ES-I3 (cell line): ENCODE data around the gene TK1.
A peak's percentile ranks its signal among the peaks of the same experiment; 100 is the strongest.
"Not testable (repeated sequence)": the region's sequence is repeated elsewhere in the genome, so short reads cannot be mapped to it uniquely, and the experiment has no call there.

ENCODE experiments used
- H3K36me3 ChIP-seq: 2 replicates; pipeline ENCODE4 v1.6.1; 2013; ENCODE audit warnings: mild to moderate bottlenecking, low read length, control low read depth, moderate library complexity; ENCODE audit not compliant: insufficient read depth
- H3K4me1 ChIP-seq: 2 replicates; pipeline ENCODE4 v1.6.1; 2013; ENCODE audit warnings: mild to moderate bottlenecking, control low read depth, low read length; ENCODE audit not compliant: insufficient read depth
- H3K9ac ChIP-seq: 2 replicates; pipeline ENCODE4 v1.6.1; 2013; ENCODE audit warnings: low read depth, mild to moderate bottlenecking, low read length, moderate library complexity
- H3K9me3 ChIP-seq: 2 replicates; pipeline ENCODE4 v1.6.1; 2013; ENCODE audit warnings: mild to moderate bottlenecking, low read length, moderate library complexity; ENCODE audit not compliant: control insufficient read depth, insufficient read depth

The TK1 gene

DNA sequence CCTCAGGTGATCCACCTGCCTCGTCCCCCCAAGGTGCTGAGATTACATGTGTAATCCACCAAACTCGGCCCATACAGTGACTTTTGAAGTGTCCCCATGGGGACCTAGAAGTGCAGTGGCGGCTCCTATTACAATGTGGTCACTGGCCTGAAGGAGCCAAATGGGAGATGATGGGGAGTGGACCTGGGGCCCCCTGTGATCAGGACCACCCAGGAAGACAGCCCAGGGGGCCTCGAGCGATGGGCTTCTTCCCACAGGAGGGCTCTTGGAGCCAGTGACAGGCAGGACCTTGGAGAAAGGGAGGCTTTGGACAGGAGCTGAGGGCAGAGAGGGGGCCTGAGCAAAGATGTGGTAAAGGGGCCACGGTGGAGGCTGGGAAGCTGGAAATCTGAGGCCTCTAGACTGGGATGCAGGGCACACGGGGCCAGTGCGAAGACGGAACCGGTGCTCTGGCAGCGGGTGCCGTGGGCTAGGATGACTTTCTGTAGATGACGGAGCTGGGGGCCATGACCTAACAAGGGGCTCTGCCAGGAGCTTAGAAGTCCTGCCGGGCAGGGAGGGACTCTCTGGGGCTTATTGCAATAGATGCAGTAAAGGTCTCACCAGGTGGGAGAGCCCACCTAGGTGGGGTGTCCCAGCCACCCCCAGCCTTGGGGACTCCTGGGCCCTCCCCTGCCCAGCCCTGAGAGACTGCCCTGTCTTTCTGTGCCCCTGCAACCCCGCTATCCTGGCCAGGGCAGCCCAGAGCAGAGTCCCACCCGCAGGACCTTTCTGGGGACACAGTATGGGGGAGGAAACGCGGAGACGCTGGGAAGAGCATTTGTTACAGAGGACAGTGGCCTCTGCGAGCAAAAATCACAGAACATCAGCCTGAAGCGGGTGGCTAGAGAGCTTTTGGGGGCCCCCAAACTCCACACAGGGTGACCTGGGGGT lies 43.4 kb downstream of the TK1 start:
- Histone ChIP-seq H3K36me3 (no peaks in the 10 kb centered on the region), H3K9ac (no peak overlapping the region), H3K9me3 (no peaks in the 10 kb centered on the region), H3K4me1 (peaks cover 33% of the 10 kb centered on the region; the same call in 1 of the 2 replicates)

DNA sequence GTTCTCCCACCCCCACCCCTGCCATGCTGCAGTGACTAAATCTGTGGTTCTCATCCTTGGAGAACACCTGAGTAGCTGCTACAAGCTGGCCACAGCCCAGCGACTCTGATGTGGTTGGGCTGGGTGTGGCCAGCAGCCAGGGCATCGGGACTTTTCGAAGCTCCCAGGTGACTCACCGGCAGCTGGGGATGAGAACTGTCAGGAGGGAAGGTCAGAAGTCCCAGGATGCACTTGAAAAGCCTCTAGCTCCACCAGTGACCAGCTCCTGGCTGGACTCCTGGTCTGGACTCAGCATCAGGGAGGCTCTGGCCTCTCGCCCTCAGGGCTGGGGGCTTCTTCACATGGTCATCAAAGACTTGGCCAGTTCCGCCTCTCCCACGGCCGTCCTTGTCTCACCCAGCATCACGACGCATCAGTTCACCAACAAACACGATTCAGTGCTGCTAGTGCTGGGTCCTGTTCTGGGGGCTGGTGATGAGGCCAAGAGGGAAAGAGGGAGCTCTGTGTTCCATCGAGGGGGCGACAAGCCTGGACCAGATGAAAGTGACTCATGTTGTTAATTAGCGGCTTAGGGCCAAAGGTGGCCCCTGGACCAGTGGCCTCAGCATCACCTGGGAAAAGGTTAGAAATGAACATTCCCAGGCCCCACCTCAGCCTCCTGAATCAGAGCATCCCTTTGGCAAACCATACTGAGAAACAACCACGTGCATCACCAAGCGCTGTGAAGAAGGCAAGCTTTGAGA lies 44.6 kb downstream of the TK1 start:
- Histone ChIP-seq H3K9ac (no peak overlapping the region), H3K36me3 (no peaks in the 10 kb centered on the region), H3K9me3 (no peaks in the 10 kb centered on the region), H3K4me1 (peaks cover 38% of the 10 kb centered on the region; the same call in 1 of the 2 replicates)

DNA sequence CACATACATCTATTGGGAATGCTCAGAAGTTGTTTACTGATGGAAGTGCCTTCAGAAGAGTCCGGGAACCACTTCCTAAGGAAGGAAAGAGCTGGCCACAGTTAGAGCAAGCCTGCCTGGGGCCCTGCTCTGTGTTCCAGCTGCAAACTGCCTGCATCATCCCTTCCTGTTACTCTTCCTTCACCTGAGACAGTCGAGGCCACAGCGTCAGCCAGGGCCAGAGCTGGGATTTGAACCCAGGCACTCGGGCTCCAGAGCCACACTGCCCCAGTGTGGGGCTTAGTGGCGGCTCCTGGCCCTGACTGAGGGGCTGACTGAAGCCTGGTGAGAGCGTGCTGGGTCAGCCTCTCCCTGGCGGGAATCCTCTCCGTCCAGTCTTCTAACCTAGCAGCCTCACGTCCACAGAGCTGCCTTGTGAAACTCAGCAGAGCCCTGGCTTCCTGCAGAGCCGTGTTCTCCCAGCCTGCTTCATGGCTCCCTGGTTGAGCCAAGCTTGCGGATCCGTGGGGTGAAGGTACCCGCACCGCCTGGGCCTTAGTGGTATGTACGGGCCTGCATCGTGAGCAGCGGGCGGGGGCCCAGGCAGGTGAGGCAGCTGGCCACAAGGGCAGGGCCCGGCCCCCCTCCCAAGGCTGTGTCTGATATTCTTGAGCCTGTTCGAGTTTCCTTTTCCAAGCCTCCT lies 45.3 kb downstream of the TK1 start:
- Histone ChIP-seq H3K9ac (no peak overlapping the region), H3K4me1 (peaks cover 38% of the 10 kb centered on the region; the same call in 1 of the 2 replicates), H3K9me3 (no peaks in the 10 kb centered on the region), H3K36me3 (no peaks in the 10 kb centered on the region)

DNA sequence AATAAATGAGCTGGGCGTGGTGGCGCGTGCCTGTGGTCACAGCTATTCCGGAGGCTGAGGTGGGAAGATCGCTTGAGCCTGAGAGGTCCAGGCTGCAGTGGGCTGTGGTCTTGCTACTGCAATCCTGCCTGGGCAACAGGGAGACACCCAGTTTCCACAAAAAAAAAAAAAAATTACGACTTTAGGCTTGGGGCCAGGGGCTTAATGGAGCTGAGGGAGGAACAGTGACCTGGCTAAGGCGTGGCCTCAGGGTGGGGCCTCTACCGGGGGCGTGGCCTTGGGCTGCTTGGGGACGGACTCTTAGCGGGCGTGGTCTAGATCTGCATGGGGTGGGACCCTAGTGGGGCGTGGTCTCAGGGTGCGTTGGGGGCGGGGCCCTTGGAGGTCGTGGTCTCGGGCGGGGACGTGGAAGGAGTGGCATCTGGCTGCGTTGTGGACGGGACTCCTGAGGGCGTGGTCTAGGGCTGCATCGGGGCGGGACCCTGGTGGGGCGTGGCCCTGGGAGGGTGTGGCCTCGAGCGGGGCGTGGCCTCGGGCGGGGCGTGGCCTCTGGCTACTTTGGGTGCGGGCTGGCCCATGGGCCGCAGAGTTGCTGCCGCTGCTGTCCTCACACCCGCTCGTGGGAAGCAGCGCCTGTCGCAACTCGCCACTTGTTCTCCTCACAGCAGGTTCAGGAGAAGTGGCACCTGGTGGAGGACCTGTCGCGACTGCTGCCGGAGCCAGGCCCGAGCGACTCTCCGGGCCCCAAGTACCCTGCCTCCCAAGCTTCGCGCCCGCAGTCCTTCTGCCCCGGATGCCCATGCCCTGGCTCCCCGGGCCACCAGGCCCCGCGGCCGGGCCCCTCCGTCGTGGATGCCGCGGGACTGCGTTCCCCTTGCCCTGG lies 46.4 kb downstream of the TK1 start:
- Histone ChIP-seq H3K9ac (peak overlapping the region; percentile 32; the same call in 1 of the 2 replicates), H3K9me3 (no peaks in the 10 kb centered on the region), H3K4me1 (peaks cover 38% of the 10 kb centered on the region; the same call in 1 of the 2 replicates), H3K36me3 (no peaks in the 10 kb centered on the region)

DNA sequence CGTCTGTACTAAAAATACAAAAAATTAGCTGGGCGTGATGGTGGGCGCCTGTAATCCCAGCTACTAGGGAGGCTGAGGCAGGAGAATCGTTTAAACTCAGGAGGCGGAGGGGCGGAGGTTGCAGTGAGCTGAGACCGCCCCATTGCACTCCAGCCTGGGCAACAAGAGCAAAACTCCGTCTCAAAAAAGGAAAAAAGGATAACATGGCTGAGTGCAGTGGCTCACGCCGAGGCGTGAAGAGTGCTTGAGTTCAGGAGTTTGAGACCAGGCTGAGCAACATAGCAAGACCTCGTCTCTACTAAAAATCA lies 47.0 kb downstream of the TK1 start:
- peaks cover 38% of the 10 kb centered on the region; the same call in 1 of the 2 replicates for H3K4me1 ChIP-seq
- H3K9me3 ChIP-seq, H3K36me3 ChIP-seq: not testable (repeated sequence)
- H3K9ac ChIP-seq: peak overlapping the region; percentile 30; the same call in 1 of the 2 replicates

DNA sequence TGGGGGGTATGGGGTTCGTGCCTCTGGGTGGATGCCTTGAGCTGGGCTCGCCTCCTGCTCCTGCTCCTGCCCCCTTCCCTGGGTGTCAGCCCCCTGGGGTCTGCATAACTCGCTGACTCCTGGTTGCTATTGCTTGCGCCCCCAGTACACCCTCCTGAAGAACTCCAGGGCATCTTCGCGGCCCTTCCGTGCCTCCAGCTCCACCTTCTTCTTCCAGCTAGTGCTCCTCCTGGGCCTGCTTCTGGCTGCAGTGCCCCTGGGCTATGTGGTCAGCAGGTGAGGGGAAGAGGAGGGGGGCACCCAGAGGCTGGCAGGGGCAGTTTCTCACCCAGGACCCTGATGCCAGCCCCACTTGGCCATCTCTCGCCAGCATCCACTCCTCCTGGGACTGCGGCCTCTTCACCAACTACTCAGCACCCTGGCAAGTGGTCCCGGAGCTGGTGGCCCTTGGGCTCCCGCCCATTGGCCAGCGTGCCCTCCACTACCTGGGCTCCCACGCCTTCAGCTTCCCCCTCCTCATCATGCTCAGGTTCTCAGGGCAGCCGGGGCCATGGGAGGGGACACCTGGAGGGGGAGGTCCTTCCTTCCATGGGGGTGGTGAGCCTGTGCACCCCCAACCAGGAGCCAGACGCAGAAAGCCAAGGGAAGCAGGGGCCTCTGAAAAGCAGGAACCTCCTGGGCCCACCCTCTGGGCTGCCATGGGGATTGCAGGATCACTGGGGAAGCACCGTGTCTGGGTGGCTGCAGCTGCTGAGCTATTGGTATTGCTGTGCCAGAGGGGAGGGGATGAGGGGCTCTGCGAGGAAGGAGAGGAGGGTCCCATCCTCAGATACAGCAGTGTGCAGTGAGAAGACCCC lies 48.4 kb downstream of the TK1 start:
- H3K9ac ChIP-seq: no peak overlapping the region
- H3K4me1 ChIP-seq: peaks cover 38% of the 10 kb centered on the region; the same call in 1 of the 2 replicates

DNA sequence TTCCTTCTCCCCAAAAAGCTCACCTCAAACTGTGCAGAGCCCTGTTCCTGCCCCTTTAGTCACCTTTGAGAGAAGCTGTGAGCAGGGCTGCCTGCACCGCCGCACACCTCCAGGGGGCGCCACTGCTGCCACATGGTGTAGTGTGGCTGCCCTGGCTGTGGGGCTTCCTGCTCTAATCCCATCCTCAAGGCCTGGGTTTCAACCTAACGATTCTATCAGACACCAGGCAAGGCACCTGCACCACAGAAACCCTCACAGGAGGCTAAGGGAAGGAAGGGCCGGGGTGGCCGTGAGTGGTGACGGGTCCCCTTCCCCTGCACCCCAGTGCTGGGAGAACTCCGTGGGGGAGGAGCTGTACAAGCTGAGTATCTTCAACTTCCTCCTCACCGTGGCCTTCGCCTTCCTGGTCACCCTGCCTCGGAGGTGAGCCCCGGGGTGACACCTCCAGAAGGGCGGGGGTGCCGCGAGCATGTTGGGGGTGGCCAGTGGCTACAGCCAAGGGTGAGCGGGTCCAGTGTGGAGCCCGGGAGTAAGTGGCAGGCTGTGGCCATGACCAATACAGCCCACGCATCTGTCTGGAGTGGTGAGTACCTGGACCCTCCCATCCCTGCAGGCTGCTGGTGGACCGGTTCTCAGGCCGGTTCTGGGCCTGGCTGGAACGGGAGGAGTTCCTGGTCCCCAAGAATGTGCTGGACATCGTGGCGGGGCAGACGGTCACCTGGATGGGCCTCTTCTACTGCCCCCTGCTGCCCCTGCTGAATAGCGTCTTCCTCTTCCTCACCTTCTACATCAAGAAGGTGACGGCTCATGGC lies 49.3 kb downstream of the TK1 start:
- Histone ChIP-seq H3K9ac (no peak overlapping the region), H3K36me3 (no peaks in the 10 kb centered on the region), H3K4me1 (peaks cover 42% of the 10 kb centered on the region; the same call in 1 of the 2 replicates), H3K9me3 (no peaks in the 10 kb centered on the region)

More for the DNA sequence above, 48.4 kb downstream of the TK1 start:
- no peaks in the 10 kb centered on the region for H3K9me3 ChIP-seq
- no peaks in the 10 kb centered on the region for H3K36me3 ChIP-seq

DNA sequence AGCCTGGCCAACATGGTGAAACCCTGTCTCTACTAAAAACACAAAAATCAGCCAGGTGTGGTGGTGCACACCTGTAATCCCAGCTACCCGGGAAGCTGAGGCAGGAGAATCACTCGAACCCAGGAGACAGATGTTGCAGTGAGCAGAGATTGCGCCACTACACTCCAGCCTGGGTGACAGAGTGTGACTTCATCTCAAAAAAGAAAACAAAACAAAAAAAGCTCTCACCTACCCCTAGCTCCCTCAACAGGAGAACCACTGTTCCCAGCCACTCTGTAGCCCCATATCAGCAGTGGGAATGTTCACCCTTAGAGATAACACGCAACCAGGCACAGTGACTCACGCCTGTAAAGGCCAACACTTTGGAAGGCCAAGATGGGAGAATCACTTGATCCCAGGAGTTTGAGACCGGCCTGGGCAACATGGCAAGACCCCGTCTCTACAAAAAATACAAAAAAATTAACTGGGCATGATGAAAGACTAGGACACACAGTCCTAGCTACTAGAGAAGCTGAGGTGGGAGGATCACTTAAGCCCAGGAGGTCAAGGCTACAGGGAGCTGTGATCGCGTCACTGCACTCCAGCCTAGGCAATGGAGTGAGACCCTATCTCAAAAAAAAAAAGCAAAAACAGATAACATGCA lies 50.9 kb downstream of the TK1 start:
- H3K4me1 ChIP-seq: peaks cover 33% of the 10 kb centered on the region; the same call in 1 of the 2 replicates

DNA sequence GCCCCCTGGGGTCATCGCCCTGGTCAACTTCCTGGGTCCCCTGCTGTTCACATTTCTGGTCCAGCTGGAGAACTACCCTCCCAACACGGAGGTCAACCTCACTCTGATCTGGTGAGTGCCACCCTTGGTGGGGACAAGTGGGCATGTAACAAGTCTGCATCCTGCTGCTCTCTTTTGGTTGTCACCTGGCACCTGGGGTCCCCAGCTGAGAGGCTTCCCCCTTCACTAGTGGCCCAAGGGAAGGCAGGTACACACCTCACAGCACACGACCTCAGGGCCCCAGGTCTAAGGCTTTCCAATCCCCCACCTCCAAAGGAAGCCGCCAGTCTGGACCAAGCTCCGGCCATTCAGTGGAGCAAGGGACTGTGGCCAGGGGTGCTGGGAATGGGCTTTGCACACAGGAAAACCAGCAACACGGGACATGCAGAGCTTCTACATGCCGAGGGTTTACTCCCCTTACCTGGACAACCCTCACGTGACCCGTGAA lies 51.9 kb downstream of the TK1 start:
- H3K4me1 ChIP-seq: peaks cover 40% of the 10 kb centered on the region; the same call in 1 of the 2 replicates
- no peaks in the 10 kb centered on the region for H3K36me3 ChIP-seq
- H3K9ac ChIP-seq: no peak overlapping the region

More for the DNA sequence above, 50.9 kb downstream of the TK1 start:
- no peaks in the 10 kb centered on the region for H3K36me3 ChIP-seq
- H3K9ac ChIP-seq: no peak overlapping the region
- H3K9me3 ChIP-seq: no peaks in the 10 kb centered on the region

DNA sequence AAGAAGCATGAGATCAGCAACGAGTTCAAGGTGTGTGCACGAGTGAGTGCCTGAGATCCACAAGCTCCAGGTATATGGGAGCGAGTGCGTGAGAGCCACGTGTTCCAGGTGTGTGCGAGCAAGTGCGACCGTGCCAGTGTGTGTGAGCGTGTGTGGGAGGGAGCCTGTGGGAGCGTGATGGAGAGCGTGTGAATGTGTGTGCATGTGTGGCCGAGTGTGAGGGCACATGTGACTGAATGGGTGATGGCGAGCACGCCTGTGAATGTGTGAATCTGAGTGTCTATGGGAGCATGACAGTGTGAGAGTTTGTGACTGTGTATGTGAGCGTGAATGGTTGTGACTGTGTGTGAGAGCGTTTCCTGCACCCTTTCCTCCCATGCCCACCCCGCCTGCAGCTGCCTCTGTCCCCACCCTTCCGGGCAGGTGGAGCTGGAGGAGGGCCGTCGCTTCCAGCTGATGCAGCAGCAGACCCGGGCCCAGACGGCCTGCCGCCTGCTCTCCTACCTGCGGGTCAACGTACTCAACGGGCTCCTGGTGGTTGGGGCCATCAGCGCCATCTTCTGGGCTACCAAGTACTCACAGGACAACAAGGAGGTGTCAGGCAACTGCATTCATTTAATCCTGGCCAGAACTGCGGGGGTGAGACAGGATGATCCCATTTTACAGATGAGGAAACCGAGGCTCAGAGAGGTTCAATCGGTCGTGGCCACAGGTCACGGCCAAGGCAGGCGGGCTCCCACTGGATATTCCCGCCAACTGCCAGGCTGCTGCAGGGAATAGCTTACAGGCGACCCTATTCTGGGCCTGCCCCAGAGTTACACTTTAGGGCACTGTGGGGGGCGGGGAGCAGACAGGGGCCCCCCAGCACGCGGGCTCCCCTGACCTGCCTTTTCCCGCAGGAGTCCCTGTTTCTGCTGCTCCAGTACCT lies 52.6 kb downstream of the TK1 start:
- Histone ChIP-seq H3K9me3 (no peaks in the 10 kb centered on the region), H3K4me1 (peaks cover 44% of the 10 kb centered on the region; the same call in 1 of the 2 replicates), H3K9ac (no peak overlapping the region), H3K36me3 (no peaks in the 10 kb centered on the region)

More for the DNA sequence above, 51.9 kb downstream of the TK1 start:
- H3K9me3 ChIP-seq: no peaks in the 10 kb centered on the region
